ENCODE measurements around the gene TEDC1. TPM values are rescaled to one million over a fixed set of nuclear protein-coding genes. Genes with fewer than 3 reads are reported as not detected.
A peak's percentile ranks its signal among the peaks of the same experiment; 100 is the strongest.

TEDC1 gene
- total and polyA plus RNA-seq, 4 donors, result 7.7 to 21.3 (median 16.8) TPM

GRCh38 chr14:105529569-105530284 lies 38.7 kb downstream of the TEDC1 start:
- 56% methylated on average over 63 of the region's 63 CpGs for WGBS (ENCODE audit: insufficient coverage)
- no peak for DNase-seq (ENCODE audit: low read depth in 4 of 6, low spot score in 6 of 6)
- Histone ChIP-seq H3K36me3 (ENCODE audit: control insufficient read depth, insufficient read depth, low read length) (peaks cover 55% of the 10 kb centered on the region), H3K27me3 (ENCODE audit: control insufficient read depth, insufficient read depth, low read length) (no peaks in the 10 kb centered on the region), H3K27ac (ENCODE audit: low read depth, low read length) (no peak overlapping the region), H3K4me3 (ENCODE audit: low read depth, low read length) (no peak overlapping the region), H3K9me3 (ENCODE audit: control insufficient read depth, insufficient read depth, low read length) (no peaks in the 10 kb centered on the region), H3K4me1 (ENCODE audit: control insufficient read depth, insufficient read depth, low read length) (peaks cover 48% of the 10 kb centered on the region)

GRCh38 chr14:105530285-105531087 lies 39.4 kb downstream of the TEDC1 start:
- H3K4me1 ChIP-seq (ENCODE audit: control insufficient read depth, insufficient read depth, low read length), result peaks cover 50% of the 10 kb centered on the region
- H3K9me3 ChIP-seq (ENCODE audit: control insufficient read depth, insufficient read depth, low read length), result no peaks in the 10 kb centered on the region
- WGBS (ENCODE audit: insufficient coverage), result 89% methylated on average over 19 of the region's 19 CpGs
- H3K27me3 ChIP-seq (ENCODE audit: control insufficient read depth, insufficient read depth, low read length), result no peaks in the 10 kb centered on the region
- no peak for DNase-seq (ENCODE audit: low read depth in 4 of 6, low spot score in 6 of 6)
- H3K4me3 ChIP-seq (ENCODE audit: low read depth, low read length), result no peak overlapping the region
- no peak overlapping the region for H3K27ac ChIP-seq (ENCODE audit: low read depth, low read length)
- H3K36me3 ChIP-seq (ENCODE audit: control insufficient read depth, insufficient read depth, low read length), result peaks cover 55% of the 10 kb centered on the region

- Histone ChIP-seq H3K36me3 (ENCODE audit: control insufficient read depth, insufficient read depth, low read length) (peaks cover 55% of the 10 kb centered on the region), H3K27me3 (ENCODE audit: control insufficient read depth, insufficient read depth, low read length) (no peaks in the 10 kb centered on the region), H3K4me1 (ENCODE audit: control insufficient read depth, insufficient read depth, low read length) (peaks cover 45% of the 10 kb centered on the region), H3K9me3 (ENCODE audit: control insufficient read depth, insufficient read depth, low read length) (no peaks in the 10 kb centered on the region), H3K4me3 (ENCODE audit: low read depth, low read length) (no peak overlapping the region), H3K27ac (ENCODE audit: low read depth, low read length) (no peak overlapping the region)
- DNase-seq (ENCODE audit: low read depth in 4 of 6, low spot score in 6 of 6), result no peak
- WGBS (ENCODE audit: insufficient coverage), result 84% methylated on average over 21 of the region's 30 CpGs
Observed at GRCh38 chr14:105531088-105531893, 40.2 kb downstream of the TEDC1 start.

GRCh38 chr14:105531894-105532623 lies 41.0 kb downstream of the TEDC1 start:
- peaks cover 41% of the 10 kb centered on the region for H3K4me1 ChIP-seq (ENCODE audit: control insufficient read depth, insufficient read depth, low read length)
- peaks cover 55% of the 10 kb centered on the region for H3K36me3 ChIP-seq (ENCODE audit: control insufficient read depth, insufficient read depth, low read length)
- H3K9me3 ChIP-seq (ENCODE audit: control insufficient read depth, insufficient read depth, low read length), result no peaks in the 10 kb centered on the region
- no peak for DNase-seq (ENCODE audit: low read depth in 4 of 6, low spot score in 6 of 6)
- H3K27ac ChIP-seq (ENCODE audit: low read depth, low read length), result no peak overlapping the region
- 85% methylated on average over 19 of the region's 19 CpGs for WGBS (ENCODE audit: insufficient coverage)
- H3K27me3 ChIP-seq (ENCODE audit: control insufficient read depth, insufficient read depth, low read length), result no peaks in the 10 kb centered on the region
- no peak overlapping the region for H3K4me3 ChIP-seq (ENCODE audit: low read depth, low read length)

- peak in 2 of 6 donors; percentile 10 to 16 for DNase-seq (ENCODE audit: low read depth in 4 of 6, low spot score in 6 of 6)
- Histone ChIP-seq H3K4me3 (ENCODE audit: low read depth, low read length) (no peak overlapping the region), H3K36me3 (ENCODE audit: control insufficient read depth, insufficient read depth, low read length) (peaks cover 55% of the 10 kb centered on the region), H3K9me3 (ENCODE audit: control insufficient read depth, insufficient read depth, low read length) (no peaks in the 10 kb centered on the region), H3K27ac (ENCODE audit: low read depth, low read length) (no peak overlapping the region), H3K27me3 (ENCODE audit: control insufficient read depth, insufficient read depth, low read length) (no peaks in the 10 kb centered on the region), H3K4me1 (ENCODE audit: control insufficient read depth, insufficient read depth, low read length) (peaks cover 38% of the 10 kb centered on the region)
- WGBS (ENCODE audit: insufficient coverage), result 58% methylated on average over 8 of the region's 10 CpGs
Observed at GRCh38 chr14:105532735-105533141, 41.7 kb downstream of the TEDC1 start.

GRCh38 chr14:105533391-105533790 lies 42.3 kb downstream of the TEDC1 start:
- 70% methylated on average over 9 of the region's 9 CpGs for WGBS (ENCODE audit: insufficient coverage)
- Histone ChIP-seq H3K36me3 (ENCODE audit: control insufficient read depth, insufficient read depth, low read length) (peaks cover 55% of the 10 kb centered on the region), H3K4me1 (ENCODE audit: control insufficient read depth, insufficient read depth, low read length) (peaks cover 40% of the 10 kb centered on the region), H3K4me3 (ENCODE audit: low read depth, low read length) (no peak overlapping the region), H3K27me3 (ENCODE audit: control insufficient read depth, insufficient read depth, low read length) (no peaks in the 10 kb centered on the region), H3K27ac (ENCODE audit: low read depth, low read length) (no peak overlapping the region), H3K9me3 (ENCODE audit: control insufficient read depth, insufficient read depth, low read length) (no peaks in the 10 kb centered on the region)
- peak in 1 of 6 donors; percentile 25 for DNase-seq (ENCODE audit: low read depth in 4 of 6, low spot score in 6 of 6)

GRCh38 chr14:105533811-105534498 lies 42.9 kb downstream of the TEDC1 start:
- Histone ChIP-seq H3K4me1 (ENCODE audit: control insufficient read depth, insufficient read depth, low read length) (peaks cover 37% of the 10 kb centered on the region), H3K9me3 (ENCODE audit: control insufficient read depth, insufficient read depth, low read length) (no peaks in the 10 kb centered on the region), H3K27me3 (ENCODE audit: control insufficient read depth, insufficient read depth, low read length) (no peaks in the 10 kb centered on the region), H3K27ac (ENCODE audit: low read depth, low read length) (no peak overlapping the region), H3K4me3 (ENCODE audit: low read depth, low read length) (no peak overlapping the region), H3K36me3 (ENCODE audit: control insufficient read depth, insufficient read depth, low read length) (peaks cover 54% of the 10 kb centered on the region)
- peak in 1 of 6 donors; percentile 61 for DNase-seq (ENCODE audit: low read depth in 4 of 6, low spot score in 6 of 6)
- 77% methylated on average over 20 of the region's 21 CpGs for WGBS (ENCODE audit: insufficient coverage)

GRCh38 chr14:105534586-105534985 lies 43.5 kb downstream of the TEDC1 start:
- Histone ChIP-seq H3K4me1 (ENCODE audit: control insufficient read depth, insufficient read depth, low read length) (peaks cover 31% of the 10 kb centered on the region), H3K4me3 (ENCODE audit: low read depth, low read length) (no peak overlapping the region), H3K27ac (ENCODE audit: low read depth, low read length) (no peak overlapping the region), H3K9me3 (ENCODE audit: control insufficient read depth, insufficient read depth, low read length) (no peaks in the 10 kb centered on the region), H3K27me3 (ENCODE audit: control insufficient read depth, insufficient read depth, low read length) (no peaks in the 10 kb centered on the region), H3K36me3 (ENCODE audit: control insufficient read depth, insufficient read depth, low read length) (peaks cover 47% of the 10 kb centered on the region)
- WGBS (ENCODE audit: insufficient coverage), result 51% methylated on average over 13 of the region's 13 CpGs
- no peak for DNase-seq (ENCODE audit: low read depth in 4 of 6, low spot score in 6 of 6)

Measured in spinal cord (tissue), 10 donors.